ENCODE results near the gene HMCN1. TPM values are rescaled to one million over a fixed set of nuclear protein-coding genes. Genes with fewer than 3 reads are reported as not detected.

Gene HMCN1
- total RNA-seq, 4 donors from 2014 or later, result 11.6 to 95.9 (median 78.6) TPM

- 0 to 14% methylated on average over 1 of the region's 1 CpG for WGBS, 2 donors (ENCODE audit: low coverage in 1 of 2)
- Histone ChIP-seq H3K9me3 (peaks cover 0 to 5% (median 0%) of the 10 kb centered on the region in 3 donors), H3K27me3 (no peaks in the 10 kb centered on the region), H3K4me1 (peaks cover 0 to 10% (median 4%) of the 10 kb centered on the region in 3 donors), H3K36me3 (no peaks in the 10 kb centered on the region), H3K4me3 (no peak overlapping the region), H3K27ac (peak overlapping the region in 2 of 4 donors; percentile 30 to 36)
- no peak for ATAC-seq
- TF ChIP-seq CTCF (IDR thresholded peaks at IDR 0.05) (no peak), POLR2AphosphoS5 (IDR thresholded peaks at IDR 0.05) (no peak), POLR2A (IDR thresholded peaks at IDR 0.05) (no peak), EP300 (IDR thresholded peaks at IDR 0.05) (no peak)
These were observed 202.4 kb downstream of the HMCN1 start for GRCh38 chr1:185936641-185937040.

- ATAC-seq, result no peak
- H3K9me3 ChIP-seq, result peaks cover 0 to 5% (median 0%) of the 10 kb centered on the region in 3 donors
- H3K4me3 ChIP-seq, result no peak overlapping the region
- H3K36me3 ChIP-seq, result no peaks in the 10 kb centered on the region
- 41 to 51% methylated on average over 2 of the region's 2 CpGs for WGBS, 2 donors (ENCODE audit: low coverage in 1 of 2)
- no peaks in the 10 kb centered on the region for H3K27me3 ChIP-seq
- no peak overlapping the region for H3K27ac ChIP-seq
- peaks cover 0 to 10% (median 4%) of the 10 kb centered on the region in 3 donors for H3K4me1 ChIP-seq
- TF ChIP-seq EP300 (IDR thresholded peaks at IDR 0.05), result no peak
- no peak for TF ChIP-seq POLR2A (IDR thresholded peaks at IDR 0.05)
- TF ChIP-seq POLR2AphosphoS5 (IDR thresholded peaks at IDR 0.05), result no peak
- TF ChIP-seq CTCF (IDR thresholded peaks at IDR 0.05), result no peak
These were observed 204.2 kb downstream of the HMCN1 start for GRCh38 chr1:185938396-185938795.

- Histone ChIP-seq H3K27ac (no peak overlapping the region), H3K4me1 (peaks cover 0 to 10% (median 4%) of the 10 kb centered on the region in 3 donors), H3K27me3 (no peaks in the 10 kb centered on the region), H3K9me3 (peaks cover 0 to 5% (median 0%) of the 10 kb centered on the region in 3 donors), H3K36me3 (no peaks in the 10 kb centered on the region), H3K4me3 (no peak overlapping the region)
- WGBS, 2 donors (ENCODE audit: low coverage in 1 of 2), result 64 to 73% methylated on average over 3 of the region's 3 CpGs
- no peak for ATAC-seq
- TF ChIP-seq POLR2AphosphoS5 (IDR thresholded peaks at IDR 0.05), result no peak
- TF ChIP-seq POLR2A (IDR thresholded peaks at IDR 0.05), result no peak
- no peak for TF ChIP-seq EP300 (IDR thresholded peaks at IDR 0.05)
These were observed 205.0 kb downstream of the HMCN1 start for GRCh38 chr1:185939142-185939541.

- Histone ChIP-seq H3K4me1 (no peaks in the 10 kb centered on the region), H3K27ac (no peak overlapping the region), H3K4me3 (no peak overlapping the region), H3K36me3 (no peaks in the 10 kb centered on the region), H3K27me3 (no peaks in the 10 kb centered on the region), H3K9me3 (peaks cover 0 to 5% (median 0%) of the 10 kb centered on the region in 3 donors)
- ATAC-seq, result no peak
- WGBS, 2 donors (ENCODE audit: low coverage in 1 of 2), result 100% methylated on average over 1 to 4 of the region's 4 CpGs
- TF ChIP-seq POLR2A (IDR thresholded peaks at IDR 0.05), result no peak
- no peak for TF ChIP-seq CTCF (IDR thresholded peaks at IDR 0.05)
- TF ChIP-seq POLR2AphosphoS5 (IDR thresholded peaks at IDR 0.05), result no peak
- TF ChIP-seq EP300 (IDR thresholded peaks at IDR 0.05), result no peak
These were observed 208.8 kb downstream of the HMCN1 start for GRCh38 chr1:185942961-185943360.

GRCh38 chr1:185956881-185957280, 222.7 kb downstream of the HMCN1 start:
- Histone ChIP-seq H3K27ac (peak overlapping the region in 2 of 4 donors; percentile 7 to 44), H3K4me3 (no peak overlapping the region)
- ATAC-seq, result no peak

More at GRCh38 chr1:185956881-185957280, 222.7 kb downstream of the HMCN1 start:
- Histone ChIP-seq H3K4me1 (peaks cover 8 to 38% (median 9%) of the 10 kb centered on the region in 3 donors), H3K36me3 (no peaks in the 10 kb centered on the region), H3K9me3 (no peaks in the 10 kb centered on the region), H3K27me3 (no peaks in the 10 kb centered on the region)
- TF ChIP-seq POLR2A (IDR thresholded peaks at IDR 0.05), result no peak
- no peak for TF ChIP-seq EP300 (IDR thresholded peaks at IDR 0.05)
- no peak for TF ChIP-seq POLR2AphosphoS5 (IDR thresholded peaks at IDR 0.05)
- no peak for TF ChIP-seq CTCF (IDR thresholded peaks at IDR 0.05)
- 33 to 80% methylated on average over 1 of the region's 1 CpG for WGBS, 2 donors (ENCODE audit: low coverage in 1 of 2)
